ENCODE measurements around the gene BCL2.

Gene BCL2

DNA sequence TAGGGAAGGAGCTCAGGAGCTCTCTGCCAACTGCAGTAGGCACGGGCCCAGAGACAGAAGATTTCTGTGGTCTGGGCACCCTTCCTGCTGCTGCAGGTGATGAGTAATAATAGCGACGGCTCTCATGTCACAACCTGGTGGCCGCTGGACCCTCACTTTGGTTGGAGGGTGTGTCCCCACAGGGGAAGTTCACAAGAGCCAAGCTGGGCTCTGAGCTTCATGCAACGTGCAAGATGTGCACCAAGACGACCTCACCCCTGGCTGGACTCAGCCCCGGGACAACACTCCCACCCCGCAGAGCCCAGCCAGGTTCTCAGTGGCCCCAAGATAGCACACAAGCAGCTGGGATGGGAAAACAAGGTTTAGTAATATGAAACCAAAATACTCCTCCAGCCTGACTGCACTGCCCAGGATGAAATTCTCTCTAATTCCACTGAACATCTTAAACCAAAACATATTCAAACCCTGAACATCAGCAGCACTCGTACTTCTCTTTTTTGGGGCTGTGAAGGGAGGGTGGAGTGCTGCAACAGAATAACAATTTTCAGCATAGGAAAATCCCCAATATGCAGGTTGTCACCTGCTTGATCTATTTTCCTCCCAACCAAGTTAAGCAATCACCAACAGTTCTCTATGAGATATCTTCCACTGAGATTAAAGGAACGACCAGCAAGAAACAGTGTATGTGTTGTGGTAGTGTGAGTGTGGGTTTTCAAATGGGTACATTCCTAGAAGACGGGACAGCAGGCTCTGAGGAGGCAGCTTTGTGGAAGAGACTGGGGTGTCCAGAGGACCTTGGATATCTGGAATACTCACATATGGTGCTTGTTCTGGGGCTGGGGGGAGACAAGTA, 26.5 kb downstream of the BCL2 start:
- no peak overlapping the region for H3K4me3 ChIP-seq (ENCODE audit: low read length)
- no peak for DNase-seq (ENCODE audit: low read depth, low spot score)

DNA sequence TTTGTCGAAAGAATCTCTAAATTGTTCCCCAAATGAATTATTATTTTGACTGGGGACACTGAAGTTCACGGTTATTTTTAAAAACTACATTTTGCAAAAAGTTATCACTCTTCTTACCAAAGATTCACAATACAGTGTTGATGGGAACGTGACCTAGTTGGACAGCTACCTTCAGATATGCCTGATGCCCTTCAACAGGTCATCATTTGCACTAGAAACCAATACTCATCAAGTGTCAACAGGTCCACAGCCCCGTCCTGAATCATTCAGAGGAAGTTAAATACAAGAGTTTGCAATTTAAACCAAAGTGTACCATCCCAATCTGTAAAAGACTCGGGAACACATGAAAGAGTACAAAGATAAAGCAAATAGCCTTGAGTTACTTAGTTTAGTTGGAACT, 28.3 kb downstream of the BCL2 start:
- no peak for DNase-seq (ENCODE audit: low read depth, low spot score)
- H3K4me3 ChIP-seq (ENCODE audit: low read length): no peak overlapping the region

DNA sequence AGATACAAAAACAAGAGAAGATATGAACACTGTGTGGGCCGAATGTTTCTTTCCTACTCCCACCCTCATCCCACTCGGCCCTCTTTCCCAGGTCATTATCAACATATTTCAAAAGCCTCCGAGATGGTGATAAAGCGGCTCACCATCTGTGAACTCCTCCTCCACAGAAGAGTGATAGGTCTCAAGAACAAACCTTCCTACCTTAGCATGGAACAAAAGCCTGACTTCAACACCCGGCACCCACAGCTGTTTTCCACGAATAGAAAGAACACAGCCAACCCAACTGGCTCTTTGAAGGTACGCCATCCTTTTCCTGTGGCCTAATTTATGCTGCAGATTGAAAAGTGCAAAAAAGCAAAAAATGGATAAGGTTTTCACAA, 28.8 kb downstream of the BCL2 start:
- no peak overlapping the region for H3K4me3 ChIP-seq (ENCODE audit: low read length)
- peak; percentile 68 for DNase-seq (ENCODE audit: low read depth, low spot score)

DNA sequence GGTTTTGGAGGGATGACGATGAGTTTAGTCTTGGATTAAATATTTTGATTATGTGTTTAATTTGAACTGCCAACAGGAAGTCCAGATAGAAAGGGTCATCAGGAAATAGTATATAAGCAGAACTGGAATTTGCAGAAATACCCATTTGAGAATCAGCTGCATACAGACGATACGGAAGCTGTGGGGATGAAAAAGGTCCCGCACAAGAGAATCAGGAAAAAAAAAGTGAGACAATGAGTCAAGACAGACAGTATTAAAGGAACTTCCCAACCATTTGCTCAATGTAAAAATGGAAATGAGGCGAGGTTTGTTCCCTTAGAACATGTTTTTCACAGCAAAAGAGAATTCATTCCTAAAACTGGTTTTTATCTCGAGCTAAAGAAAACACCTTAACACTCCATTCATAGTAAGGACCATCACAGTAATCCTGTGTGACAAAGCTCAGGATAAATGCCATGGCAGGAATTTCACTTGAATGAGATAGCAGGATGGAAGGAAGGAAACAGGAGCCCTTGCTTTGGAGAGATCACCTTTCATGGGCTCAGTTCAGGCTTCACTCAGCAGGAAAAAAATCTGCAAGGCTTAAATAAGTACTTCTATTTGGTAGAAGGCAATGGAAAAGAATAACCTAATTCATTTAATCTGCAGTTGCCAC, 29.3 kb downstream of the BCL2 start:
- no peak for DNase-seq (ENCODE audit: low read depth, low spot score)
- H3K4me3 ChIP-seq (ENCODE audit: low read length): no peak overlapping the region

DNA sequence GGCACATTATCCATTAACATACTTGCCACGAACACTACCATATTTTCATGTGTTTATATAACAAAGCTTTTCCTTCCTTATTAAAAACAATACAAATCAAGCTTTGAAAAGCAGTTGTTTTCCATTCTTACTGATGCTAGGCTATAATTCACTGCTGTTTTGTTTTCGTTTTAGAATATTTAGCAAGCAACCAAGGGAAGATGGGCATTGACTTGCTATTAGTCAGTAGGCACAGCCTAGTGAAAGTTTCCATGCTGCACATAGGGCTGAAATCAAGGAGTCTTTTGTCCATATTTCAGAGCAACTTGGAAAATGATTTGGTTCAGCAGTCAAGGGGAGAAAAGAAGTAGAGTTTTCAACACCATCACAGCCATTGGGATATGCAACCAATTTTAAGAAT, 31.3 kb downstream of the BCL2 start:
- no peak for DNase-seq (ENCODE audit: low read depth, low spot score)
- no peak overlapping the region for H3K4me3 ChIP-seq (ENCODE audit: low read length)

DNA sequence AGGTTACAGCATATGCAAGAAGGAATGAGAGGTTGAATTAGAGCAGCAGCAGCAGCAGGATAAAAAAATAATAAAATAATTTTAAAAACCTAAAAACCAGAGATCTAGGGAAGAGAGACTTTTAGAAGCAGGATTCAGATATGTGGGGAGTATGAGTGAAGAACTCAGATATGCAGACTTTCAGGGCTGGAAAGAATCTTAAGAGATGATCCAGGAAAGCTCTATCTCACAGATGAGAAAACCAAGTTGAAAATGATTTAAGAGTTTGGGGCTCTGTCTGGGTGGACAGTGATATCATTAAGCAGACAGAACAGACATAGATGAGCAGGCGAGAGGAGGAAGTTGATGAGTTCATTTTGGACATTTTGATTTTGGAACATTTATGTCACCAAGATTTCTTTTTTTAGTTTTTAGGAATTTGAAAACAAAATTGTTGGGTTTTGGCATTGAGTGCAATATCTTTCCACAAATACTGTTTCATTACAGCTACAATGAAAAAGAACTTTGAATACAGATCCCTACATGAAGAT, 31.8 kb downstream of the BCL2 start:
- DNase-seq (ENCODE audit: low read depth, low spot score): no peak
- no peak overlapping the region for H3K4me3 ChIP-seq (ENCODE audit: low read length)

DNA sequence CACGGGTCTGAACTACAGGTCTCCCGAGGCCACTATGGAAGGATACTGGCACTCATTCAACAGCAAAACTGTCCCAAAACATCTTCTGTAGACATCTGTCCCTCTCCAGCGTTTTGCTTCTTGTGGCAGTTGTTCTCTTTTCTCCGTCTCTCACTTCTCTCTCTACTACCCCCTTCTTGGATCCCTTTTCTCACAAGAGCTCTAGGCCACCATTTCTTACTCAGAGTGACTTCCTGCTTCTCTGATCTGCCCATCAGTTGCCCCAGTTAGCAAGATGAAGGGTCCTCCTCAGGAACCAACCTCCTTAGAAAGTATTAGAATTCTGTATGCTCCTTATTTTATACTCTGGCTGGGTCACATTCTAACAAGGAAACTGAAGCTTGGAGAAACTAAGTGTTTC, 32.6 kb downstream of the BCL2 start:
- H3K4me3 ChIP-seq (ENCODE audit: low read length): no peak overlapping the region
- no peak for DNase-seq (ENCODE audit: low read depth, low spot score)

DNA sequence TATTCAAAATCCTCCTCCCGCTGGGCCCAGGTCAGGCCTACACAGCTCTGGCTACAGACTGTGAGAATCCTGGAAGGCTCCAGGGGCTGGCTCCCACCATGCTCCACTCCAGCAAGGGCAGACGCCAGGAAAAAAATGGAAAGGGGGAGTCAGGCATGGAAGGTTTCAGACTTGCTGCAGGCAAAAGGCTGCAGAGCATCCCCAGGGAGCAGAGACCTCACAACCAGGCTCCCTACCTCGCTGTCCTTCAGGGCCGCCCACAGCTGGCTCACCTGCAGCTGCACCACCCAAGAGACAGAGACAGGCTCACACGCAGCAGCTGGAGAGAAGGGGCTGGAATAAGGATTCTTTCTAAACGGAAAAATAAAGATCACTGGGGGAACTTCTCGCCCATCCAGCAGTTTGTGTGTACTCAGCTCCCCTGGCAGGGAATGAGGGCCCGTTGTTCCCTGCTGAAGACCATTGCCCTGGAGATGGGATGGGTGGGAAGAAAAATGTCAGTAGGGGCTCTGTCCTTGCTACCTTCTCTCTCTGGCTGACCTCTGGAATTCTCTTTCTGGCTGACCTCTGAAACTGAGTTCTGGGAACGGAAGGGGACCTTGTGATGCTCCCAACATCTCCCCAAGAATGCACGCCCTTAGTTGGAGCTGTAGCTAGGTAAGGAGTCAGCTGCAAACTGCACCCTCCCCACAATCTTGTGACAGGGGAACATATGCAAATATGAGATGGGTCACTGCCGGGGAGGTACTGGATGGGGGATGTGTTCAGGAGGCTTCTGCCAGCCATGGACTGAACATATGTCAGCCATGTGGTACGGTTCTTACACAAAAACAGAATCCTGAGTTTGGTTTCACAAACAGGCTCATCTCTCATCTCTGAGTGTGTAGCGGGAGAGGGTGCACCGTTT, 34.5 kb downstream of the BCL2 start:
- no peak for DNase-seq (ENCODE audit: low read depth, low spot score)
- no peak overlapping the region for H3K4me3 ChIP-seq (ENCODE audit: low read length)

DNA sequence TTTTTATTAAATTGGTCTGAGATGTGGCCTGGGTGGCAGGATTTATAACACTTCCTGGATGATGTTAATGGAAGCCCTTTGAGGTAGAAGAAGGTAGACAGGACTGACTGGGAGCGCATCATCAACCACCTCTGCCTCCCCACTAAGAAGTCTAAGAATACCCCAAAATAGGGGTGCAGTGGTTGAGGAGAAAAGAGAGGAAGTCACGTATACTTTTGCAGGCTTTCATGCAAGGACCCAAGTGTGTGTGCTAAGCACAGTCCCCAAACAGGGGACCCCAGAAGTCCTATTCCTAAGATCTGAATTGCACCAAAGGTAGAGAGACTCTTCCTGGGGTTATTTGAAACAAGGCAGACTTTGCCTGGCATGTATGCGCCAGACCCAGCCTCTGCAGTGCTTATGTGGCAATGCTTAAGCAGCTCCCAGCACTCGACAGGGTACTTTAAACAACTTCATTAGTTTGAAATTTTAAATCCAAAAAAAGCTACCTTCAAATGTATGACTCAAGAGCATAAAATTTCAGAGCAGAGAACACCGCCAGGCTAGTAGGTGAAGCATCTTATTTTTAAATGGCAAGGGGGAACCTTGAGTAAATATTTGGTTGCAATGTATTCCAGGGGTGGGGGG, 35.3 kb downstream of the BCL2 start:
- DNase-seq (ENCODE audit: low read depth, low spot score): no peak
- no peak overlapping the region for H3K4me3 ChIP-seq (ENCODE audit: low read length)

DNA sequence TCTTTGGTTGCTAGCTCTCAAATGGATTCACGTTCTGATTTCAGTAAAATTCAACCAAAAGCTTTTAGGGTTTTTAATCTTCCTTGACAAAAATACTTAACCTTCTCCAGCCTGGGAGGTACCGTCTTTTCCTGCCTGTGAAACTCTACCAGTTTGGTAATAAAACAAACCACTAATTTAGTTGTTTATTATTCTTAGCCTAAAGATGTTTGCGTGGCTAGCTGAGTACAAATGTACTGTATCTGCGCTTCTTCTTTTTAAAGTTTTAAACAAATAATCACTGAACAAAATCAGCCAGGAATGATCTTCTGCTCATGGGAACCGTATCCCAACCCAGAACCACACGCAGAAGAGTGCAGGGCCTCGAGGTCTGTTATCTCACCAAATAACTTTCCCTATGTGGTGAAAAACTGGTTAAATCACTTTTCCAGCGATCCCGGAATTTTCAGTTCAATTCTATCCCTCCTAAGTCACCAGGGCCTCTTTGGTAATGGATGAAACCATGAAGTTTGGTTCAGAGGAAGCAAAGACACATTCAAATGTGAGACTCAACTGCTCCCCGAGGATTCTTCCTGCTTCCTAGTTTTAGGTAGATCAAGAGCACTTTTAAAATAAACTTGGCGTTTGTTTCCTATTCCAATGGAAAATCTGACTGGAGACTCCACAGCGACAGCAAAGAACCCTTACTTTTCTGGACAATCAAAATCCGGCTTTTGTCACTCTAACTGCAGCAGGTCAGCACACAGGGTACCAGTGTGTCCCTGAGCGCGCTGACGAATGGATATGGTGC, 36.1 kb downstream of the BCL2 start:
- no peak overlapping the region for H3K4me3 ChIP-seq (ENCODE audit: low read length)
- no peak for DNase-seq (ENCODE audit: low read depth, low spot score)

DNA sequence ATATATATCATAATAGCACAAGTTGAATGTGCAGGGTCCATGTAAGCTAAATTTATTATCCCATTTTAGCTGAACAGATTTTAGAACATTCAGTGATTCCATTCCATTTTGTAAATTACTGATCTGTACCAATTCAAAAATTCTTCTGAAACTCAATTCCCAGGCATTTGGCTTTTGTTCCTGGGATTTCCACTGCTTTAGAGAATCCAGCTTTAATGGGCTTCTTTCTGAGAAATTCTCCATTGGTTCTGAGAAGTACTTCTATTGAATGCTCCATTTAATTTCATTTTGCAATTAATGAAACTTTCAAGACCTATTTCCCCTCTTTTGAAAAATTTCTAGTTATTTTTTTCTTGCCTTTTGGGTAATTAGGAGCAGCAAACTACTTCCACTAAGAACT, 36.8 kb downstream of the BCL2 start:
- DNase-seq (ENCODE audit: low read depth, low spot score): no peak
- H3K4me3 ChIP-seq (ENCODE audit: low read length): no peak overlapping the region

DNA sequence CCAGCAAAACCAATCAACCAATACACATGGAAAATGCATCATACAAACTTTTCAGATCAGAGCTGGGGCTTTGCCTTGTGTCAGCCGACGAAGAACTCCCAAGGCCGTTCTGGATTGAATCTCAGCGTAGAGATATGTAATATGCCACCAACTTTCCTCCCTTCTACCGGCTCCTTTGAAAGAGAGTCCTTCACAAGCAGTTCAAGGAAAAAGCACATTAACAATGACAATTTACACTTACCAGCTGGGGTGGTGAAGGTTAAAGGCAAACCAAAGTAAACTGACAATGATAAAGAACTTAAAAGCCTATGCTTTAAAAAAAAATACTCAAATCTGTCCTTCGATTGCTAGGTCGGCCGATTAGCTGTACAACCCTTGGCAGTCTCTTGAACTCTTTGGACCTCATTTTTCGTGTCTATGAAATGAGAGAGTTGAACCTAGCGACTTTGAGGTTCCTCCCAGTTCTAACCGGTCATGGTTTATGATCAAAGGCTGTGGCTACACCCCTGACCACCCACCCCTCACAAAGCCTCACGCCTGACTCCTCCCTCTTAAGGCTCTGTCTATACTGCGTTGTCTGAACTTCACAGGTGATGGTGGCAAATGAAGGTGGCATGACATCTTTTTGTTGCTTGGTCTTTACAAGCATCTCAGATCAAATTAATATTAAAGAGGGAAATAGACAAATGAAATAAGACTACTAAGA, 46.2 kb downstream of the BCL2 start:
- H3K4me3 ChIP-seq (ENCODE audit: low read length): no peak overlapping the region
- DNase-seq (ENCODE audit: low read depth, low spot score): no peak

DNA sequence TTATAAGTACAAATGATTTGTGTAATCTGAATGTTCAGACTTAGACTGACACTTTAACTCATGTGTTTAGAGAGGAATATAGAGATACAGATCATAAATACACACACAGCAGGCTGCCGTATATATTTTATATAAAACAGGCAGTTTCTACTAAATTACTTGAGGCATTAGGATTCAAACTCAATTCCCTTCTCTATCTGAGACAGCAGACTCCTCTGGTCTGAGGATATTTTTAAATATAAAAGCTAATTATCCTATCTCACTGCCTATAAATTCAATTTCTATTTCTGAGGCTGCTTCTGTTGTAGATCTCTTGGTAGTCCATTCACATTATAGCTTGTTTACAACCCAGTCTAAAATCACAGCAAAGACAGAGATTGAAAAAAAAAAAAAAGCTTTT, 46.9 kb downstream of the BCL2 start:
- no peak for DNase-seq (ENCODE audit: low read depth, low spot score)

DNA sequence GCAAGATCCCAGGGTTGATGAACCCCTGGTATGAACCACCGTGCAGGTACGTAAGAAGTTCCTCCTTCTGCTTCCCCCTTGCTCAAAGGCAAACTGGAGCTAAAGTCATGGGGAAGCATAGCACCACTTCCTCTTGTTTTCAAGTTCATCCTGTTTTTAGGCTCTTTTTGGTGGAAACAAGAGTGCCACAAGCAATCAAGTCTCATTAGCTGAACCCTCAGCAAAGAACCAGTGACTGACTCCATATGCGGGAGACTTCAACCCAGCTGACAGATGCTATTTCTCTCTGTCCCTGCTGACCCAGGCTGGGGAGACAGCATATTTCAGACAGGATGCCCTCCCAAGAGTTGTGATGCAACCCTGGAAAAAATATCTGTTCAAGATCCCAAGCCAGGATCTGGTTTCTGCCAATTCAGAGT, 47.7 kb downstream of the BCL2 start:
- H3K4me3 ChIP-seq (ENCODE audit: low read length): no peak overlapping the region
- no peak for DNase-seq (ENCODE audit: low read depth, low spot score)

More for the DNA sequence above, 46.9 kb downstream of the BCL2 start:
- no peak overlapping the region for H3K4me3 ChIP-seq (ENCODE audit: low read length)

DNA sequence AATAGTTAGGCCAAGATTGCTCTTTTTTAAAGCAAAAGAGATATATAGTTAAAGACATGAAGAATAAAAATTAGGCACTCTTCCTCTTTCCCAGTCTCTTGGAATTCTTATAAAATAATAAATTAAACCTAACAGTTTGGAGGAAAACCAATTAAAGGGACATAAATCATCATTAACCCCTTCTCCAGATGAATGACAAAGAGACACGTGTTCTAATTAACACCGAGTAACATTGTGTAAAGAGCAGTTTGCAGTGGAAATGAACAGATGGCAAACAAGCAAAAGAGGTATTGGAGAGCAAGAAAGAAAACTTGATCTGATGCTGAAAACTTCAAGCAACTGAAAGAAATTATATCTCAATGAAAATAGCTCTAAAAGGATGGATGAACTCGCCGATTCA, 48.4 kb downstream of the BCL2 start:
- DNase-seq (ENCODE audit: low read depth, low spot score): no peak

DNA sequence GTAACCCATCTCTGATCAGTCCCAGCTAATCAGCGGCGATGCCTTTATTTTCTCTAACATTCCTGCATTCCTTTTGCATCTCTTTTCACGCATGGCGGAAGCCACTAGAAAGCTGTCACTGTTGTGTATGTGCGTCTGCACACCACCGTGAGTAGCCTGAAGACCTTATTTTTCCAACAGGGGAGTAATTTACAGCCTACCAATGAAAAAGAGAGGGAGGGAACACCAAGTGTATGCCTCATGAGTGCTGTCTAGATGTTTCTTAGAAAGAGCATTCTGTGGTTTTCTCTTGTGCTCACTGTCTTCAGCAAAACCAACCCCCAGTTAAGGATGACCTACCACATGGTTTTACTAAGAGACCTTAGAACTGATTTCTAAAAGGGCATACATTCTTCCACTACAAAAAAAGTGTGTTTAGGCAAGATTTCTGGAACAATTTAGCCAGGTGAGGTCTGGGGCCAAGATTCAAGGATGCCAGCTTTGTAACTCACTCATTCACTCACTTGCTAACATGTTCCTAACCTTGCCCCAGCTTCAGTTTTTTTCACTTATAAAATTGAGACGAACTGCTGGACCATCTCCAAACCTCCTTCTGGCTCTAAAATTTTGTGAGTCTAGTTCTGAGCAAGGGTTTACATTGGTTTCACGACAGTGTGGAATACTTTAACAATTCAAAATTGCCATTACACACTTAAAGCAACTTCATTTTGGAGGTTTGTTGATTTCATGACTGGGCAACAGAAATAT, 51.4 kb downstream of the BCL2 start:
- H3K4me3 ChIP-seq (ENCODE audit: low read length): no peak overlapping the region
- no peak for DNase-seq (ENCODE audit: low read depth, low spot score)

More for the DNA sequence above, 48.4 kb downstream of the BCL2 start:
- no peak overlapping the region for H3K4me3 ChIP-seq (ENCODE audit: low read length)
